Bone marrow (tissue), 2 donors: ENCODE data around the gene POMGNT1.

Experiments
- DNase-seq, 2 donors: peaks; one replicate each; lab custom pipeline; 2025; lab: John Stamatoyannopoulos, UW

POMGNT1 gene

GRCh38 chr1:46183079-46183847 lies 15.0 kb downstream of the POMGNT1 start:
- DNase-seq = no peak

GRCh38 chr1:46181343-46182260 lies 16.6 kb downstream of the POMGNT1 start:
- DNase-seq = no peak

- DNase-seq = no peak
These were observed 18.1 kb downstream of the POMGNT1 start for GRCh38 chr1:46180082-46180616.

DNA sequence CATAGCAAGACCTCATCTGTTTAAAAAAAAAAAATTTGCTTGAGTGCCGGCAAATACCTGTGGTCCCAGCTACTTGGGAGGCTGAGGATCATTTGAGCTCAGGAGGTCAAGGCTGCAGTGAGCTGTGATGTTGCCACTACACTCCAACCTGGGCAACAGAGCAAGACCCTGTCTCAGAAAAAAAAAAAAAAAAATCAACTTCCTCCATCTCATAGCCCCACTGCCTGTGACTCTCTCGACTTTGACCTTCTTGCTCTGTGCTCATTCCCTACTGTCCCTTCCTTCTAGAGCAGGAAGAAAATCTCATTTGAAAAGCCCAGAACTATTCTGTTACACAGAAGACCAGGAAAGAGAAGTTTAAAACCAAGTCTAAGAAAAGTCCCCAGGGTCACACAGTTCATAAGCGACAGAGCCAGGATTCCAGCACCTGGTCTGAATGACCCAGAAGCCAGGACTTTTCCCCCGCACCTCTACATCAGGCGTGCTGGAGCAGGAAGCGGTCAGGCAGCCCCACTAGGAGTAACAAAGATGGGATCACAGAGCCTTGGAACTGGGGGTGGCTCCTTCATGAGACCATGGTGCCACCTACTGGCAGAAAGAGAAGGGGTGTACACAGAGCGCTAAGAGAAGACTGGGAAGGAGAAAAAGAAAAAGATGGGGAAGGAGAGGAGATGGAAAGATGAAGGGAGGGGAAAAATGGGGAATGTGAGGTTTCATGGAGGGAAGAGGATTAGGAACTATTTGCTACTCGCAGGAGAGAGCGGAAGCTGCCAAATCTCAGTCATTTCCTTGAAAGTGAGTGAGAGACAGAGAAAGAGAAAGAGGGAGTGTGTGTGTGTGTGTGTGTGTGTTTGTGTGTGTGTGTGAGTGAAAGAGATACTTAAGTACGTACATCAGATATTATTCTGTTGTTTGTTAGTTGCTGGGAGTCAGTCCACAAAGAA lies 18.8 kb downstream of the POMGNT1 start:
- DNase-seq = peak; percentile 8 to 63

DNA sequence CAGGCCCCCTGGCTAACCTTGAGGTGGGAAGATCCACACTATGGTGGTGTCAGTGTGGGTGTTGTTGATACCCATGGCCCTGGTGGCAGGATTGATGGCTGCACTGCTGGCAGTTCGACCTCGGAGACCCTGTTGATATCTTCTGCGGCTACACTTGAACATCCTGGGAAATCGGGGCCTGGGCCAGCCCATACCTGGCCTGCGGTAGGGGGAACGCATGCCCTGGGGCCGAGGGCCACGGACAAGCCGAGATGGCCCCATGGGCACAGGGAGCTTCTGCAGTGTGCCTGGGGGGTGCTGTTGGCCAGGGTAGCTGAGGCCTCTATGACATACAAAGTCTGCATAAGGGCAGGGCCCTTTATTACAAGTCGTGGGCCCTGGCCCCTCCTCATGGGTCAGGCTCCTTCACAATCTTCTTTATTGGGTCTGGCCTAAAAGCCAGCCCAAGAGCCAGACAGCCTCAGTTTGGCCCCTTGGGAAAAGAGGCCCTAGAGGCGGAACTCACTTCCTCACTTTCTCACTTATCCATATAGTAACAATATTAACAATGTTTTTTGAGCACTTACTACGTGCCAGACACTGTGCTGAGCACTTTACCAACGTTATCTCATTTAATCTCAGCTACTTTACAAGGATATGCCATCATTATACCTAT lies 21.9 kb downstream of the POMGNT1 start, which contains the start of gene P3R3URF:
Gene P3R3URF, minus strand, starts transcription at position 278 of the 655 bp plus-strand sequence. Its CDS starts 17 bp downstream, at position 261.
- no peak for DNase-seq

DNA sequence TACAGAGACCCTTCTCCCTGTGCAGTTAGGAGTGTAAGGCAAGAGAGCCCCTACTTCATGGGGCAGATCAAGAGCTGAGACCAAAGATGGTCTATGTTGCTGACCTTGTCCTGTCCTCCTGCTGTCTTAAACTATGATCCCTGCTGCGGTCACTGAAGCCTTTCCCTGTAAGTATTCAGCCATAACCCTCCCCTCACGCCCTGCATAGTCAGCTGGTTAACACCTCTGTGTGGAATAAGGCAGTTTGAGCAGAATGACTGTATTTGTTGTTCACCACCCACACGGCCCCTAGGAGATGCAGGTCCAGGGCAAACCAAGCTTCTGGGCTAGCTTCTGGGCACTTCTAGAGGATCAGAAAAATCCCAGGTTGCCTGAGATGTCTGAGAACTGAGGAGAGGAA lies 23.0 kb downstream of the POMGNT1 start:
- no peak for DNase-seq

DNA sequence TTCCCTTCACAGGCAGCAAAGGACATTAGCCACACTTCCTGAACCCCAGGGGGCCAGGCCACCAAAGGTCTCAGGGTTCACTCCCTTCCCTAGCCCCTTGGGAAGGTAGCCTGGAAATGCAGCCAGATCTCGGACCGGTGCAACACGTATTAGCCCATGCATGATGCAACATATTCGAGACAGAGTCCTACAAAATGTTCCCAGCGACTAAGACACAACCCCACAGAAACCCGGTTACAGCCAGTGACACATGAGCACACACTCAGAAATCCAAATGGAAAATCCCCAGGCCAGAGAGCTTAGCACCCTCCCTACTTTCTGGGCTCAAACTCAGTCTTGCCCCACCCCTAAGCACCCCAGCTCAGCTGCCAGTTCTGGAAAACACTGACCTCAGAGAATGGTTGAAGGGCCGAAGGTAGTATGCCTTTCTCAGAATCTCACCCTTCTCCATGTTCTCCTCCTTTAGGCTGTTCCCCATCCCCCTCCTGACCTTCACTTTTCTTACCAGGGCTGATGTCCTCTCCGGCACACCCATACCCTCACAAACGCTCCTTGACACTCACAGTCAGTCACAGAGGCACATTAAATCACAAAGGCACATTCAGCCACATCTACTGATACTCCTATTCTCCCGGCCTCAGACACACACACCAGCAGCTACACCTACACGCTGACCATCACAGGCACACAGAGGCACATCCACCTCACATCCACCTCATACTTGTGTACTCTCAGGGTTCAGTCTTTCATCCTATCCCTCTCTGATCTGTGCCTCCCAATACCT lies 23.6 kb downstream of the POMGNT1 start, which contains the start of gene TSPAN1:
Gene TSPAN1, plus strand, starts transcription at position 640 of the 784 bp plus-strand sequence. CDS start 6,021 bp downstream, outside the sequence.
- no peak for DNase-seq

DNA sequence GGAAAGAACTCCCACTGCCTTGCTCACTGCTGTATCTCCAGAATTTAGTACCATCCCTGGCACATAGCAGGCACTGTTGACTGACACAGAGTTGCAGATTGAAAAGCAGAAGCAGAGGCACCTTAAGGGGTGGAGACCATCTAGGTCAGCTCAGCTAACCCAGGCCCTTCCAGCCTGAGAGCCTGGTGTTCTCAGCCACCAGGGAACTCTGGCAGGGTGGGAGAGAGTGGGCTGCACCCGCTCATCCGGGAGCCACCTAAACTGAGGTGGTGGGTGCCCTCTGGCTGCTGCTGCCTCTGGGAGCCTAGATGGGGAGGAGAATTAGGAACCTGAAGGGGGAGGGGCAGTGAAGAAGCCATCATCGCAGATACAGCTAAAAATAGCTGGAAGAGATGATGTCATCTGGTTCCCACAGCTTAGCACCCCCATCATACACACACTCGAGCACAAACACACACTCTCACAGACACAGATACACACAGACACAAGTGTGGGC lies 24.8 kb downstream of the POMGNT1 start:
- no peak for DNase-seq

DNA sequence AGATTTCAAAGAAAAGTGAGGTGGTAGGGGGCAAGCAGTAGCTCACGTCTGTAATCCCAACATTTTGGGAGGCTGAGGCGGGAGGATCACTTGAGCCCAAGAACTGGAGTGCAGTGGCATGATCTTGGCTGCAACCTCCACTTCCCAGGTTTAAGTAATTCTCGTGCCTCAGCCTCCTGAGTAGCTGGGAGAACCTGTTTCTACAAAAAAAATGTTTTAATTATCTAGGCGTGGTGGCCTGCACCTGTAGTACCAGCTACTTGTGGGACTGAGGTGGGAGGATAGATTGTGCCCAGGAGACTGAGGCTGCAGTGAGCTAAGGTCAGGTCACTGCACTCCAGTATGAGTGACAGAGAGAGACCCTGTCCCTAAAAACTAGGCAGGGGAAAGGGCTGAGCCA lies 25.9 kb downstream of the POMGNT1 start:
- DNase-seq = no peak

- DNase-seq = no peak
These were observed 26.4 kb downstream of the POMGNT1 start for GRCh38 chr1:46171871-46172270.

DNA sequence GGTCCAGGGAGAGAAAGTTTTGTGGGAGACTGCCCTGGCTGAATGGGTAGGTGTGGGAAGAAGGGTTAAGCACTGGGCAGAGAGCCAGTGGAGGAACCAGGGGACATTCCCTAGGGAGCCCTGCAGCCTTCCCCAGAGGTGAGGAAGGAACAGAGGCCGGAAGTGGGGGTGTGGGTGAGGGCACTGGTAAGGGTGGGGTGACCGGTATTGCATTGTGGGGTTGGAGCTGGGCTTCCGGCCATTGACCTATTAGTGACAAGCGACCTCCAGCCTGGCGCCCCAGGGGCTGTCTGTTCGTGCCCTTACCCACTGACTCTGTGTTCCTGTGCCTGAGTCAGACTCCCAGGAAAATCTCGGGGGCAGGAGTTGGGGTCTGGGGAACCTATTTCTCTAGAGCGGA lies 26.9 kb downstream of the POMGNT1 start:
- no peak for DNase-seq

DNA sequence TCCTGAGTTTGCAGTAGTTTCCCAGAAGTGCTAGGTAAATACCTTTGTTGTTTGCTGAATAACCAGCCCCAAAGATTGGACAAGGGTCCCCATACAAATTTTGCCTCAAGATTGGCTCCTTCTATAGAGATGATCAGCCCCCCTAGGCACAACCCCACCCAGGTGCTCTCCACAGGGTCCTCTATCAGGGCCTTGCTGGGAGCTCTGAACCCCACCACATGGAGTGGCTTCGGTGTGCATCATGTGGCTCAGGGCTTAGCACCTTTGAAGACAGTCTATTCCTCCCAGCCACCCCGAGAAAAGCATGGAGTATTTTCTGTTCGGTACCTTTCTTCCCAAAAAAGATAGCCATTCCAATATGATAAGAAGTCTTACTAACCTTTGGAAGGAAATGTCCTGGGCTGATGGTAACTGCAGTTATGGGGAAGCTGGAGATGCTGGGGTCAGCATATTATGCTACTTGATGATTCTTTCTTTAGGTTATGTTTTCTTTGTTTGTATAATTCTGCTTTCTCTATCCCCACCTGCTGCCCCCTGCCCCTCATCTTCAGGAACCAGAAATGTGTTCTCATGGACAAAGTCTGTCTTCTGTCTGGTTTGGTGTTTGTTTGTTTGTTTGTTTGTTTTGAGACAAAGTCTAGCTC lies 28.3 kb downstream of the POMGNT1 start:
- no peak for DNase-seq

- no peak for DNase-seq
These were observed 29.8 kb downstream of the POMGNT1 start for GRCh38 chr1:46168477-46168876.

- DNase-seq = peak; percentile 33 to 51
These were observed 31.4 kb downstream of the POMGNT1 start for GRCh38 chr1:46166521-46167462.

GRCh38 chr1:46160212-46160611 lies 38.0 kb downstream of the POMGNT1 start:
- DNase-seq = no peak

- no peak for DNase-seq
These were observed 38.7 kb downstream of the POMGNT1 start for GRCh38 chr1:46159516-46159915.

DNA sequence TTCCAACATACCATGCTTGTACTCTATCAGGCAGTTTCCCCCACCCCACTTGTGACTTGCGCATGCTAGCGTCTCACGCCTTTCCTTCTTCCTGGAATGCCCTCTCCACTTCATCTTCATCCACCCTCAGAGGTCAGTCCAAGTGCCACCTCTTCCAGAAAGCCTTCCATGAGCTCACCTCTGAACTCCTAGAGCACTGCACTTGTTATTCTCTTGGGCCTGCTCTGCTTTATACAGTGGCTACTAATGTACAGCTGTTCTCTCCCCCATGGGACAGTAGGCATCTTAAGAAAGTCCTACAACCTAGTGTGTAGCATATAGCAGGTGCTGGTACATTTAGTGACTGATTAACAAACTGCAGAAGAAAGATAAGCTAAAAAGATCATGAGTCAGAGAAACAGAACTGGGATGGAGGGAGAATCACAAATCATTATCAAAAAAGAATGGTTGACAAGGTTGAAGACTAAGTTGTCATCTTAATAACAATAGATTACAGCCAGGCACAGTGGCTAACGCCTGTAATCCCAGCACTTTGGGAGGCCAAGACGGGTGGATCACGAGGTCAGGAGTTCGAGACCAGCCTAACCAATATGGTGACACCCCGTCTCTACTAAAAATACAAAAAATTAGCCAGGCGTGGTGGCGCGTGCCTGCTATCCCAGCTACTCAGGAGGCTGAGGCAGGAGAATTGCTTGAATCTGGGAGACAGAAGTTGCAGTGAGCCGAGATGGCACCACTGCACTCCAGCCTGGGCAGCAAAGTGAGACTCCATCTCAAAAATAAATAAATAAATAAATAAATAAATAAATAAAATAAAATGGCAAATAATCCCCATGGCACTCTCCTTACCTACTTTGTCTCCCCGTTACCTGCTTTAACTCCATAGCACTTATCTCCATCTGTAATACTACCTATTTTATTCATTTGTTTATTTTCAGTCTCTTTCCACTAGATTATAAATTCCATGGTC lies 39.6 kb downstream of the POMGNT1 start:
- DNase-seq = no peak
